Activated B cell treated with CpG ODN at 0.5 μM for 24 hours (primary cell): ENCODE results near the gene TMTC3. TPM values are rescaled to one million over a fixed set of nuclear protein-coding genes. Genes with fewer than 3 reads are reported as not detected.

Experiments
- ATAC-seq: fragments of 200-7000 bp; cut with Tn5 transposase; one replicate; pipeline ENCODE4 v1.10.0; 2021; ENCODE audit warnings: low read depth, mild to moderate bottlenecking, moderate library complexity
- CTCF ChIA-PET: fragments of 350-600 bp; sonication (Branson Sonifier 250); formaldehyde crosslinking; loops from one replicate; lab custom pipeline; 2021; ENCODE audit warnings: antibody characterized with exemption; lab: Charles Lee
- POLR2A ChIA-PET: fragments of 350-600 bp; sonication (Branson Sonifier 250); formaldehyde crosslinking; loops from one replicate; lab custom pipeline; 2021; ENCODE audit warnings: antibody characterized with exemption; lab: Charles Lee
- DNase-seq: peaks from one replicate; pipeline ENCODE4 v3.0.0; 2022
- H3K27ac Mint-ChIP-seq: one replicate; pipeline ENCODE4 v1.8.0; 2020; ENCODE audit warnings: mixed read lengths
- H3K27me3 Mint-ChIP-seq: one replicate; pipeline ENCODE4 v1.8.0; 2021; ENCODE audit warnings: mixed read lengths
- H3K36me3 Mint-ChIP-seq: one replicate; pipeline ENCODE4 v1.8.0; 2021; ENCODE audit warnings: low read depth, mixed read lengths
- H3K4me1 Mint-ChIP-seq: one replicate; pipeline ENCODE4 v1.8.0; 2021; ENCODE audit warnings: mixed read lengths
- H3K4me3 Mint-ChIP-seq: one replicate; pipeline ENCODE4 v1.8.0; 2020; ENCODE audit warnings: mild to moderate bottlenecking, mixed read lengths
- H3K9me3 Mint-ChIP-seq: one replicate; pipeline ENCODE4 v1.8.0; 2020; ENCODE audit warnings: mixed read lengths
- CTCF ChIP-seq: fragments of 200-600 bp; IDR thresholded peaks from one replicate; pipeline ENCODE4 v1.8.0; 2022; ENCODE audit warnings: antibody characterized with exemption, mild to moderate bottlenecking
- intact Hi-C: fragments of 100-400 bp; cut with micrococcal nuclease; formaldehyde crosslinking; loops from one replicate; pipeline ENCODE4 v1.15.1; 2024
- total RNA-seq: library from RNA; stranded (reverse); gene quantifications from 2 replicates; pipeline ENCODE4 v1.2.3, GENCODE V29; 2022

TMTC3 gene
- total RNA-seq, 1 donor from 2014 or later: 7.4 TPM

- peak overlapping the region; percentile 98 for H3K4me3 Mint-ChIP-seq
- intact Hi-C loops: loop anchor here (1.0 to 5.0 kb wide), 3 partner anchors 15 to 1385 kb away; partner anchors contain the start of genes DUSP6 and POC1B
- POLR2A ChIA-PET: interaction anchor here (0.8 to 2.3 kb wide), 4 partner anchors 9 to 1384 kb away, joined by 3 to 8 read pairs (median 5); partner anchors contain the start of gene POC1B
These were observed 708 bp upstream of the TMTC3 start for GRCh38 chr12:88141425-88141773.

GRCh38 chr12:88142610-88142991 is 494 bp downstream of the TMTC3 start:
- ATAC-seq (no peak), DNase-seq (no peak)
- H3K27ac Mint-ChIP-seq: peak overlapping the region; percentile 96
- intact Hi-C loops: loop anchor here (1.0 to 5.0 kb wide), 2 partner anchors 107 to 1210 kb away; partner anchors contain the start of gene DUSP6
- TF ChIP-seq CTCF: no peak
- peaks cover 29% of the 10 kb centered on the region for H3K36me3 Mint-ChIP-seq
- H3K4me1 Mint-ChIP-seq: peaks cover 30% of the 10 kb centered on the region
- no peaks in the 10 kb centered on the region for H3K9me3 Mint-ChIP-seq
- ChIA-PET POLR2A (interaction anchor here (1.0 to 2.3 kb wide), 3 partner anchors 20 to 1383 kb away, joined by 3 to 8 read pairs (median 7); partner anchors contain the start of gene POC1B), CTCF (no interaction called here)
- H3K4me3 Mint-ChIP-seq: peak overlapping the region; percentile 98
- no peaks in the 10 kb centered on the region for H3K27me3 Mint-ChIP-seq

More at GRCh38 chr12:88141425-88141773, 708 bp upstream of the TMTC3 start:
- ATAC-seq: no peak
- CTCF ChIA-PET: no interaction called here
- TF ChIP-seq CTCF: no peak
- no peaks in the 10 kb centered on the region for H3K9me3 Mint-ChIP-seq
- no peak for DNase-seq
- H3K27me3 Mint-ChIP-seq: no peaks in the 10 kb centered on the region
- peak overlapping the region; percentile 96 for H3K27ac Mint-ChIP-seq
- peaks cover 37% of the 10 kb centered on the region for H3K36me3 Mint-ChIP-seq
- H3K4me1 Mint-ChIP-seq: peaks cover 30% of the 10 kb centered on the region

- Mint-ChIP-seq H3K36me3 (peaks cover 21% of the 10 kb centered on the region), H3K27ac (no peak overlapping the region), H3K4me1 (peaks cover 30% of the 10 kb centered on the region), H3K4me3 (peak overlapping the region; percentile 11), H3K27me3 (no peaks in the 10 kb centered on the region), H3K9me3 (no peaks in the 10 kb centered on the region)
- CTCF ChIA-PET: no interaction called here
- DNase-seq (no peak), ATAC-seq (no peak)
- intact Hi-C loops: loop anchor here (5.0 kb wide), 1 partner anchor 1208 kb away; the partner anchor contains the start of gene DUSP6
- POLR2A ChIA-PET: no interaction called here
- TF ChIP-seq CTCF: no peak
These were observed 1.9 kb downstream of the TMTC3 start for GRCh38 chr12:88144037-88144436.

- no peak for ATAC-seq
- CTCF ChIA-PET: no interaction called here
- Mint-ChIP-seq H3K27me3 (no peaks in the 10 kb centered on the region), H3K9me3 (no peaks in the 10 kb centered on the region), H3K4me1 (peaks cover 30% of the 10 kb centered on the region), H3K27ac (no peak overlapping the region), H3K36me3 (peaks cover 19% of the 10 kb centered on the region), H3K4me3 (peak overlapping the region; percentile 11)
- no peak for DNase-seq
- no peak for TF ChIP-seq CTCF
- POLR2A ChIA-PET: no interaction called here
- intact Hi-C loops: loop anchor here (5.0 kb wide), 1 partner anchor 1207 kb away; the partner anchor contains the start of gene DUSP6
These were observed 2.7 kb downstream of the TMTC3 start for GRCh38 chr12:88144546-88145468.
